DOHH2 (cell line): Measurements from ENCODE around the gene SHPK.

Source experiments
- H3F3A ChIP-seq: fragments of 200-600 bp; sonication (generic), shearing (Covaris generic); 2 replicates; pipeline ENCODE4 v1.6.0; 2016; ENCODE audit warnings: antibody characterized with exemption, mild to moderate bottlenecking; ENCODE audit not compliant: control insufficient read depth, insufficient read depth
- H3K27ac ChIP-seq: fragments of 200-600 bp; sonication (generic); 2 replicates; pipeline ENCODE4 v1.5.1; 2014; ENCODE audit warnings: low read depth, mild to moderate bottlenecking, low read length, moderate library complexity
- H3K27me3 ChIP-seq: fragments of 200-600 bp; sonication (generic); 2 replicates; pipeline ENCODE4 v1.6.1; 2014; ENCODE audit warnings: mild to moderate bottlenecking, low read length, mixed read lengths; ENCODE audit not compliant: control insufficient read depth
- H3K36me3 ChIP-seq: fragments of 200-600 bp; sonication (generic); 2 replicates; pipeline ENCODE4 v1.6.1; 2014; ENCODE audit warnings: mild to moderate bottlenecking, low read length, moderate library complexity, mixed read lengths; ENCODE audit not compliant: control insufficient read depth
- H3K4me1 ChIP-seq: fragments of 200-600 bp; sonication (generic); 2 replicates; pipeline ENCODE4 v1.6.1; 2014; ENCODE audit warnings: mild to moderate bottlenecking, low read length, mixed read lengths; ENCODE audit not compliant: control insufficient read depth
- H3K4me2 ChIP-seq: fragments of 200-600 bp; sonication (generic); 2 replicates; pipeline ENCODE4 v1.6.0; 2014; ENCODE audit warnings: mild to moderate bottlenecking, low read length, moderate library complexity
- H3K4me3 ChIP-seq: fragments of 200-600 bp; sonication (generic); 2 replicates; pipeline ENCODE4 v1.5.1; 2014; ENCODE audit warnings: mild to moderate bottlenecking, low read length, mixed read lengths
- H3K79me2 ChIP-seq: fragments of 200-600 bp; sonication (generic); 2 replicates; pipeline ENCODE4 v1.6.1; 2014; ENCODE audit warnings: mild to moderate bottlenecking, low read length, mixed read lengths; ENCODE audit not compliant: control insufficient read depth
- H3K9me2 ChIP-seq: fragments of 200-600 bp; sonication (generic); replicated peaks from 2 replicates; pipeline ENCODE4 v1.6.1; 2014; ENCODE audit warnings: mild to moderate bottlenecking, low read length, mixed read lengths; ENCODE audit not compliant: control insufficient read depth
- H3K9me3 ChIP-seq: fragments of 200-600 bp; sonication (generic); 2 replicates; pipeline ENCODE4 v1.6.1; 2014; ENCODE audit warnings: antibody characterized with exemption, low read length, mixed read lengths; ENCODE audit not compliant: control insufficient read depth, insufficient read depth
- H4K20me1 ChIP-seq: fragments of 200-600 bp; sonication (generic); 2 replicates; pipeline ENCODE4 v1.6.0; 2014; ENCODE audit warnings: low read depth, mild to moderate bottlenecking, antibody characterized with exemption, low read length, moderate library complexity; ENCODE audit not compliant: control insufficient read depth, insufficient read depth
- EZH2phosphoT487 ChIP-seq: fragments of 200-600 bp; sonication (generic); IDR thresholded peaks from 2 replicates; pipeline ENCODE4 v1.6.1; 2017; ENCODE audit warnings: borderline replicate concordance, mild to moderate bottlenecking, antibody characterized with exemption, low read length, moderate library complexity, mixed read lengths
- TF ChIP-seq, protein P1 (sequence below): fragments of 200-600 bp; sonication (generic); IDR thresholded peaks from one replicate; pipeline ENCODE4 v1.5.1; 2014; ENCODE audit warnings: antibody characterized with exemption, mild to moderate bottlenecking, low read depth, low read length; ENCODE audit not compliant: poor library complexity, severe bottlenecking

Gene SHPK

DNA sequence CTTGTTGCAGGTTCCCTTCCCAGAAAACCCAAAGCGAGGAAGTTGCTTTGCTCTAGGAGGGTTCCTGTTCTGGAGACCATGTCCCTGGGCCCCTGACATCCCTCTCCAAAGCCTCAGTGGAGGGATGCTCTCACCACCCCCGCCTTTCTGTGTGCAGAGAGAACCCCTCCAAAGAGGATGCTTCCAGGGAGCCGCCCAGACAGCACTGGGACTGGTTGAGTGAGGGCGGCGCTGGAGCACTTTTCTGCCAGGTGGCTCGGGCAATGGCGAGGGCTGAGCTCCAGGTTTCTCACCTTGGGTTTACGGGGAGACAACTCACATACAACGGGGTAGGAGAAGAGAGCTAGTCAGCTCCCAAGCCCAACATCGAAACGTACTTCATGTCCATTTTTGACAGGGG lies 39.8 kb upstream of the SHPK start:
- Histone ChIP-seq H3K27me3 (no peaks in the 10 kb centered on the region), H4K20me1 (no peaks in the 10 kb centered on the region), H3K27ac (no peak overlapping the region), H3K4me1 (no peaks in the 10 kb centered on the region), H3F3A (peaks cover 16% of the 10 kb centered on the region), H3K9me3 (no peaks in the 10 kb centered on the region), H3K4me2 (no peak overlapping the region), H3K36me3 (peaks cover 54% of the 10 kb centered on the region), H3K4me3 (no peak overlapping the region), H3K79me2 (peaks cover 15% of the 10 kb centered on the region), H3K9me2 (no peaks in the 10 kb centered on the region)
- TF ChIP-seq, protein P1, sequence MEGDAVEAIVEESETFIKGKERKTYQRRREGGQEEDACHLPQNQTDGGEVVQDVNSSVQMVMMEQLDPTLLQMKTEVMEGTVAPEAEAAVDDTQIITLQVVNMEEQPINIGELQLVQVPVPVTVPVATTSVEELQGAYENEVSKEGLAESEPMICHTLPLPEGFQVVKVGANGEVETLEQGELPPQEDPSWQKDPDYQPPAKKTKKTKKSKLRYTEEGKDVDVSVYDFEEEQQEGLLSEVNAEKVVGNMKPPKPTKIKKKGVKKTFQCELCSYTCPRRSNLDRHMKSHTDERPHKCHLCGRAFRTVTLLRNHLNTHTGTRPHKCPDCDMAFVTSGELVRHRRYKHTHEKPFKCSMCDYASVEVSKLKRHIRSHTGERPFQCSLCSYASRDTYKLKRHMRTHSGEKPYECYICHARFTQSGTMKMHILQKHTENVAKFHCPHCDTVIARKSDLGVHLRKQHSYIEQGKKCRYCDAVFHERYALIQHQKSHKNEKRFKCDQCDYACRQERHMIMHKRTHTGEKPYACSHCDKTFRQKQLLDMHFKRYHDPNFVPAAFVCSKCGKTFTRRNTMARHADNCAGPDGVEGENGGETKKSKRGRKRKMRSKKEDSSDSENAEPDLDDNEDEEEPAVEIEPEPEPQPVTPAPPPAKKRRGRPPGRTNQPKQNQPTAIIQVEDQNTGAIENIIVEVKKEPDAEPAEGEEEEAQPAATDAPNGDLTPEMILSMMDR = no peak
- TF ChIP-seq EZH2phosphoT487 = no peak

DNA sequence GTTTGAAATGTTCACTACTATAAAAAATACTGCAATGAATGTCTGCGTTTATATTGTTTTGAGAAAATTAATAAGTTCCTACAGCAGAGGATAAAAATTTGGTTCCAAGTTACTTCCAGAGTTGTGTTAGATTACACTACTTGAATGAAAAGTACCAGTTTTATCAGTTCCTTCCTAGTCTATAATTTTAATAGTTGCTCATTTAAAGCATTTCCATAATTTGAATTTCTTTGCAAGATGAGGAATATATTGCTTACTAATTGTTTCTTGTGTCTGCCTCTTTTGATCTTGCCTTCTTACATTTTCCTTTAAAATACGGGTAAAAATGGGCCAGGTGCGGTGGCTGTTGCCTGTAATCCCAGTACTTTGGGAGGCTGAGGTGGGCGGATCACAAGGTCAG lies 36.5 kb upstream of the SHPK start:
- H3F3A ChIP-seq = peaks cover 16% of the 10 kb centered on the region
- no peak for TF ChIP-seq EZH2phosphoT487
- TF ChIP-seq, protein P1 = no peak
- peaks cover 15% of the 10 kb centered on the region for H3K4me1 ChIP-seq
- H3K27ac ChIP-seq = no peak overlapping the region
- peaks cover 42% of the 10 kb centered on the region for H3K79me2 ChIP-seq
- peaks cover 51% of the 10 kb centered on the region for H3K36me3 ChIP-seq
- H4K20me1 ChIP-seq = peaks cover 4% of the 10 kb centered on the region; the same call in 1 of the 2 replicates
- H3K4me3 ChIP-seq = no peak overlapping the region
- H3K4me2 ChIP-seq = no peak overlapping the region
- no peaks in the 10 kb centered on the region for H3K9me3 ChIP-seq
- no peaks in the 10 kb centered on the region for H3K9me2 ChIP-seq
- no peaks in the 10 kb centered on the region for H3K27me3 ChIP-seq

DNA sequence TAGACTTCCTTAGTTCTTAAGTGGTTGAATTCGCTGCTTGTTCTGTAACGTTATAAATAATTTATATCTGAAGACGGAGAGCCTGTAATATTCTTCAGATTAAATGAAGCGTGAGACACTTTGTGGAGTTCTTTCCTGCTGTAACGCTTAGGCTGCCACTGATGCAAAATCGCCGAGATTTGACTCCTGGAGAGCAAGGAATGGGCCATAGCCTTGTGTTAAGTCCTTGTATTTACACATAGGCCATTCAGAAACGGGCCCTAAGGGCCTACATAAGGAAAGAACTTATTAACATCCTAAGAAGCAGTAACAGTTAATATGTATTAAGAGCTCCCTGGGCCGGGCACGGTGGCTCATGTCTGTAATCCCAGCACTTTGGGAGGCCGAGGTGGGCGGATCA lies 33.5 kb upstream of the SHPK start:
- Histone ChIP-seq H4K20me1 (peaks cover 4% of the 10 kb centered on the region; the same call in 1 of the 2 replicates), H3K4me3 (peak overlapping the region; percentile 94), H3F3A (peaks cover 16% of the 10 kb centered on the region), H3K4me1 (peaks cover 19% of the 10 kb centered on the region), H3K27me3 (no peaks in the 10 kb centered on the region), H3K79me2 (peaks cover 45% of the 10 kb centered on the region), H3K36me3 (peaks cover 37% of the 10 kb centered on the region), H3K27ac (peak overlapping the region; percentile 33; the same call in 1 of the 2 replicates), H3K9me3 (no peaks in the 10 kb centered on the region), H3K4me2 (peak overlapping the region; percentile 84), H3K9me2 (no peaks in the 10 kb centered on the region)
- TF ChIP-seq EZH2phosphoT487 = no peak
- TF ChIP-seq, protein P1 = no peak

DNA sequence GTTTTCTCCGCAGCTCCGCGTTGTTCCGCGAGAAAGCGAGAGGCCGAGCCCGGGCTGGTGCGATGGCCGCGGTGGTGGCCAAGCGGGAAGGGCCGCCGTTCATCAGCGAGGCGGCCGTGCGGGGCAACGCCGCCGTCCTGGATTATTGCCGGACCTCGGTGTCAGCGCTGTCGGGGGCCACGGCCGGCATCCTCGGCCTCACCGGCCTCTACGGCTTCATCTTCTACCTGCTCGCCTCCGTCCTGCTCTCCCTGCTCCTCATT lies 33.0 kb upstream of the SHPK start:
- H3K27ac ChIP-seq = peak overlapping the region; percentile 33

More for the DNA sequence above, 33.0 kb upstream of the SHPK start:
- H3K79me2 ChIP-seq = peaks cover 45% of the 10 kb centered on the region
- H3K4me2 ChIP-seq = peak overlapping the region; percentile 84
- peaks cover 37% of the 10 kb centered on the region for H3K36me3 ChIP-seq
- peak overlapping the region; percentile 94 for H3K4me3 ChIP-seq
- TF ChIP-seq, protein P1 = no peak
- no peak for TF ChIP-seq EZH2phosphoT487
- peaks cover 19% of the 10 kb centered on the region for H3K4me1 ChIP-seq
- H3K9me2 ChIP-seq = no peaks in the 10 kb centered on the region
- H3K9me3 ChIP-seq = no peaks in the 10 kb centered on the region
- peaks cover 4% of the 10 kb centered on the region; the same call in 1 of the 2 replicates for H4K20me1 ChIP-seq
- no peaks in the 10 kb centered on the region for H3K27me3 ChIP-seq
- H3F3A ChIP-seq = peaks cover 16% of the 10 kb centered on the region
